HepG2 (cell line): ENCODE measurements around the gene ENO3. TPM values are rescaled to one million over a fixed set of nuclear protein-coding genes. Genes with fewer than 3 reads are reported as not detected.

Experiments
- BORCS8-MEF2B ChIP-seq: sonication (generic); formaldehyde crosslinking; IDR thresholded peaks from 2 replicates; pipeline ENCODE4 v1.8.0; 2022; ENCODE audit warnings: mild to moderate bottlenecking, missing genetic modification reagents
- CBX1 ChIP-seq: IDR thresholded peaks from one replicate; pipeline ENCODE4 v1.6.1; 2016; ENCODE audit warnings: antibody characterized with exemption, low read depth
- ETV6 ChIP-seq: sonication (generic); formaldehyde crosslinking; conservative IDR thresholded peaks from 2 replicates; pipeline ENCODE4 v1.4.0; 2020; ENCODE audit warnings: missing genetic modification reagents
- GLI4 ChIP-seq: sonication (generic); formaldehyde crosslinking; IDR thresholded peaks from 2 replicates; pipeline ENCODE4 v1.5.1; 2020; ENCODE audit warnings: missing genetic modification reagents, mild to moderate bottlenecking, moderate library complexity, borderline replicate concordance
- RXRA ChIP-seq: sonication (generic); formaldehyde crosslinking; IDR thresholded peaks from 2 replicates; pipeline ENCODE4 v1.5.1; 2020; ENCODE audit warnings: missing genetic modification reagents
- SP5 ChIP-seq: IDR thresholded peaks from 2 replicates; pipeline ENCODE4 v1.6.1; 2016; ENCODE audit warnings: low read depth, borderline replicate concordance
- SRF ChIP-seq: IDR thresholded peaks from 2 replicates; pipeline ENCODE4 v1.6.1; 2011; ENCODE audit warnings: mild to moderate bottlenecking, low read depth, low read length, moderate library complexity
- WIZ ChIP-seq: sonication (generic); formaldehyde crosslinking; IDR thresholded peaks from 2 replicates; pipeline ENCODE4 v1.5.1; 2020; ENCODE audit warnings: mild to moderate bottlenecking, missing genetic modification reagents
- YEATS2 ChIP-seq: sonication (generic); formaldehyde crosslinking; IDR thresholded peaks from 2 replicates; pipeline ENCODE4 v1.4.0; 2020; ENCODE audit warnings: missing genetic modification reagents, borderline replicate concordance
- ZNF354B ChIP-seq: sonication (generic); formaldehyde crosslinking; IDR thresholded peaks from 2 replicates; pipeline ENCODE4 v1.8.0; 2022; ENCODE audit warnings: mild to moderate bottlenecking, missing genetic modification reagents
- ZNF367 ChIP-seq: sonication (generic); formaldehyde crosslinking; IDR thresholded peaks from 2 replicates; pipeline ENCODE4 v1.4.0; 2020; ENCODE audit warnings: missing genetic modification reagents, borderline replicate concordance
- ZNF432 ChIP-seq: sonication (generic); formaldehyde crosslinking; IDR thresholded peaks from 2 replicates; pipeline ENCODE4 v1.5.0; 2020; ENCODE audit warnings: missing genetic modification reagents, mild to moderate bottlenecking, borderline replicate concordance
- ZNF530 ChIP-seq: sonication (generic); formaldehyde crosslinking; IDR thresholded peaks from 2 replicates; pipeline ENCODE4 v1.5.0; 2020; ENCODE audit warnings: low read depth, mild to moderate bottlenecking, missing genetic modification reagents
- ZNF574 ChIP-seq: sonication (generic); formaldehyde crosslinking; IDR thresholded peaks from 2 replicates; pipeline ENCODE4 v1.4.0; 2020; ENCODE audit warnings: missing genetic modification reagents
- ZNF629 ChIP-seq: sonication (generic); formaldehyde crosslinking; conservative IDR thresholded peaks from 2 replicates; pipeline ENCODE4 v1.5.0; 2020; ENCODE audit warnings: missing genetic modification reagents
- ZNF703 ChIP-seq: sonication (generic); formaldehyde crosslinking; IDR thresholded peaks from 2 replicates; pipeline ENCODE4 v1.5.1; 2020; ENCODE audit warnings: missing genetic modification reagents, mild to moderate bottlenecking, moderate library complexity, borderline replicate concordance
- polyA plus RNA-seq, 8 experiments: library from polyadenylated mRNA; depleted of rRNA in 3 of 8; stranded (reverse) in 7 of 8; unstranded in 1 of 8; fragments of >200 nt; fragmentation: Illumina TruSeq in 4 of 8; extraction: Trizol in 4 of 8; gene quantifications; 2 replicates each; pipeline versions ENCODE4 v1.2.1 to v1.2.3, GENCODE V29; 2011 to 2016; ENCODE audit warnings: low read depth in 4 of 8, missing spikeins in 1 of 8, mixed read lengths in 1 of 8; ENCODE audit not compliant: insufficient read depth in 1 of 8
- total RNA-seq, 5 experiments: library from RNA; depleted of rRNA; stranded (reverse); fragments of >200 nt; fragmentation: Illumina TruSeq; extraction: Trizol; gene quantifications; 2 replicates each; pipeline ENCODE4 v1.2.3, GENCODE V29; 2016; ENCODE audit warnings: low read depth in 1 of 5
- TF ChIP-seq, protein P1 (sequence below): sonication (generic); formaldehyde crosslinking; IDR thresholded peaks from 2 replicates; pipeline ENCODE4 v1.5.1; 2020; ENCODE audit warnings: missing genetic modification reagents, mild to moderate bottlenecking, borderline replicate concordance

Gene ENO3
- total and polyA plus RNA-seq, 2 of the 13 experiments (the other 11 are each of a cell fraction or from before 2014, with no cell fraction given), result 59.8 to 69.8 TPM

DNA sequence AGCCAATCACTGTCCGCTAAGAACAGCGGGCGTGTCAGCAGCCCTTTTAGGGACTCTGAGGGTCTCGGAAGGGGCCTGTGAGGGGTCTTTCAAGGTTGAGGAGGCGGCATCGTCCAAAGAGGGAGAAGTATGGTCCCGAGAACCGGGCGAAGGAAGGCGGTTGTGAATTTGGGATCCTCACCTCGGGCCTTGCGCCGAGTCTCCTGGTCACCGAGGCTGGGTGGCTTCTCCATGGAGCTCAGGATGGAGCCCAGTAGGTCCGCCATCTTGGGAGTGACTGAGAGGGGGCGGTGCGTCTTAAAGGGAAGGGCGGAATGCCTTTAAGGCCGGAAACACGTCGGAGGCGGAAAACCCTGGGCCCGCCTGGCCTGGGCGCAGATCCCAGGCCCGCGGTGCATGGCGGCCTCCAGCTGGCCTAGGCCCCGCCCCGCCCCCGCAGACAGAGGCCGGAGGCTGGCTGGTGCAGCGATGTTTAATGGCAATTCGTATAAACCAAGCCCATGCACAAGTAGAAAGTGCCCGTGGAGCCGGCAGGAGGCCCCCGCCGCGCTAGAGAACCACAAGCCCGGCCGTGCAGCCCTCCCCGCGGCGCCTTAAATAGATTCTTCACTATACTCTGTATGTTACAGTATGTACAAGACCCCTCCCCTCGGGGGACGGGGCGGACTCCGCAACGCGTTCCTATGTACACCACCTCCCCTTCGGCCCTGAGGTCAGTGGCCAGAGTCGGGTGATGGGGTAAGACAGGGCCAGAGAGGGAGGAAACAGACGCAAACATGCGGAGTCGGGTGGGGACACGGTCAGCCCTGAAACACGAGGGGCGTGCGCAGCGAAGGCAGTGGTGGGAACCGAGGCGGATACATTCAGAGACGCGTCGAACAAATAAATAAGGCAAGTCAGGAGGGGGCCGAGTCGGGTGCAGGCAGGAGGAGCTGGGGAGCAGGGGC is 16.9 kb downstream of the ENO3 start, which contains the start of gene SPAG7 (continued):
- TF ChIP-seq ZNF432 (no peak), GLI4 (CRISPR knock-in tag) (no peak), ZNF703 (CRISPR knock-in tag) (0 out of 2 replicates have a peak, but pooled peaks have one; percentile 75), ZNF629 (CRISPR knock-in tag) (no peak), ZNF354B (CRISPR knock-in tag) (peak; percentile 74; the same call in 1 of the 2 replicates), ZNF530 (CRISPR knock-in tag) (no peak), RXRA (CRISPR knock-in tag) (peak; percentile 74), YEATS2 (CRISPR knock-in tag) (peak; percentile 84; the same call in 1 of the 2 replicates), BORCS8-MEF2B (CRISPR knock-in tag) (peak; percentile 24), SP5 (CRISPR knock-in tag) (peak; percentile 56; the same call in 1 of the 2 replicates), ZNF367 (CRISPR knock-in tag) (no peak), SRF (peak; percentile 95), WIZ (CRISPR knock-in tag) (peak; percentile 27; the same call in 1 of the 2 replicates), ZNF574 (CRISPR knock-in tag) (peak; percentile 88), CBX1 (peak; percentile 13), ETV6 (CRISPR knock-in tag) (0 out of 2 replicates have a peak, but pooled peaks have one; percentile 21)
- TF ChIP-seq, protein P1, sequence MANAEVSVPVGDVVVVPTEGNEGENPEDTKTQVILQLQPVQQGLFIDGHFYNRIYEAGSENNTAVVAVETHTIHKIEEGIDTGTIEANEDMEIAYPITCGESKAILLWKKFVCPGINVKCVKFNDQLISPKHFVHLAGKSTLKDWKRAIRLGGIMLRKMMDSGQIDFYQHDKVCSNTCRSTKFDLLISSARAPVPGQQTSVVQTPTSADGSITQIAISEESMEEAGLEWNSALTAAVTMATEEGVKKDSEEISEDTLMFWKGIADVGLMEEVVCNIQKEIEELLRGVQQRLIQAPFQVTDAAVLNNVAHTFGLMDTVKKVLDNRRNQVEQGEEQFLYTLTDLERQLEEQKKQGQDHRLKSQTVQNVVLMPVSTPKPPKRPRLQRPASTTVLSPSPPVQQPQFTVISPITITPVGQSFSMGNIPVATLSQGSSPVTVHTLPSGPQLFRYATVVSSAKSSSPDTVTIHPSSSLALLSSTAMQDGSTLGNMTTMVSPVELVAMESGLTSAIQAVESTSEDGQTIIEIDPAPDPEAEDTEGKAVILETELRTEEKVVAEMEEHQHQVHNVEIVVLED (CRISPR knock-in tag), result peak; percentile 74
